ENCODE measurements around the gene ELMO1. TPM values are rescaled to one million over a fixed set of nuclear protein-coding genes. Genes with fewer than 3 reads are reported as not detected.

Gene ELMO1
- total RNA-seq, 1 experiment from 2014 or later = 7.8 TPM

GRCh38 chr7:37038706-37039105 lies 410.0 kb downstream of the ELMO1 start:
- no peak overlapping the region for H3K4me3 Mint-ChIP-seq
- Histone ChIP-seq H2BK20ac (ENCODE audit: low read depth, low read length, poor library complexity, severe bottlenecking) (no peak overlapping the region), H3K9me3 (ENCODE audit: control insufficient read depth, low read depth, low read length) (no peaks in the 10 kb centered on the region), H3K27me3 (ENCODE audit: insufficient read depth, low read length) (0 out of 2 replicates have a peak, but pooled peaks cover 3% of the 10 kb centered on the region), H3K4me1 (ENCODE audit: insufficient read depth, low read length) (no peaks in the 10 kb centered on the region), H2AK5ac (ENCODE audit: insufficient read length, low read length) (no peak overlapping the region), H3K79me2 (ENCODE audit: insufficient read depth, low read length) (no peaks in the 10 kb centered on the region), H3K4ac (ENCODE audit: low read depth, low read length) (no peak overlapping the region), H4K8ac (replicated peaks; ENCODE audit: insufficient read length, low read depth, low read length) (no peak overlapping the region), H3K9ac (ENCODE audit: extremely low read depth, insufficient read length, low read length) (no peak overlapping the region), H2BK120ac (ENCODE audit: low read depth, low read length, poor library complexity, severe bottlenecking) (no peak overlapping the region), H3K56ac (ENCODE audit: insufficient read length, low read depth, low read length) (no peak overlapping the region), H2AFZ (ENCODE audit: low read length) (no peak overlapping the region), H2BK15ac (ENCODE audit: low read depth, low read length) (no peak overlapping the region), H3K18ac (ENCODE audit: insufficient read length, low read depth, low read length) (no peak overlapping the region), H3K79me1 (ENCODE audit: insufficient read depth, low read depth, low read length, poor library complexity, severe bottlenecking) (no peaks in the 10 kb centered on the region), H4K20me1 (ENCODE audit: control insufficient read depth, insufficient read depth, insufficient read length) (no peaks in the 10 kb centered on the region), H2BK12ac (ENCODE audit: insufficient read length, low read depth, low read length) (no peak overlapping the region), H2BK5ac (ENCODE audit: insufficient read length, low read length) (no peak overlapping the region), H3K14ac (ENCODE audit: insufficient read depth, low read length) (no peak overlapping the region), H3K23me2 (ENCODE audit: insufficient read length, low read depth, low read length, poor library complexity, severe bottlenecking) (no peaks in the 10 kb centered on the region), H3K23ac (ENCODE audit: insufficient read length, low read depth, low read length) (no peak overlapping the region), H3K4me2 (ENCODE audit: insufficient read depth, insufficient read length, low read length) (no peak overlapping the region), H3K27ac (ENCODE audit: insufficient read length, low read depth, low read length) (no peak overlapping the region), H3T11ph (ENCODE audit: low read length) (no peak overlapping the region), H4K5ac (ENCODE audit: insufficient read length, low read depth, low read length) (no peak overlapping the region), H4K91ac (ENCODE audit: insufficient read length, low read depth, low read length) (no peak overlapping the region)
- TF ChIP-seq CTCF (conservative IDR thresholded peaks at IDR 0.05) = no peak
- H3K36me3 Mint-ChIP-seq (ENCODE audit: insufficient read depth in 1 of 3, low read depth in 3 of 3) = peaks cover 0 to 8% (median 4%) of the 10 kb centered on the region in 3 experiments; a peak in 3 of 7 replicates
- H3K27ac Mint-ChIP-seq = no peak overlapping the region
- H3K4me1 Mint-ChIP-seq = peaks cover 0 to 4% of the 10 kb centered on the region in 2 experiments; a peak in 2 of 4 replicates
- no peak for DNase-seq
- no peaks in the 10 kb centered on the region for H3K27me3 Mint-ChIP-seq (ENCODE audit: low read depth)
- peaks cover 5% of the 10 kb centered on the region in 2 experiments; a peak in 1 of 5 replicates for H3K9me3 Mint-ChIP-seq
